Caco-2 (cell line): Measurements from ENCODE around the gene SLC3A2. TPM values are rescaled to one million over a fixed set of nuclear protein-coding genes. Genes with fewer than 3 reads are reported as not detected.

ENCODE experiments used
- BruUV-seq: library from RNA; stranded (reverse); fragments of 400-500 nt; replicated peaks from 2 replicates; lab custom pipeline; 2021; lab: Mats Ljungman, UMichigan
- CTCF ChIA-PET: fragments of 300-600 bp; sonication (Branson Sonifier 250); formaldehyde crosslinking; loops from one replicate; lab custom pipeline; 2022; ENCODE audit warnings: antibody characterized with exemption; lab: Charles Lee
- POLR2A ChIA-PET: fragments of 300-600 bp; sonication (Branson Sonifier 250); formaldehyde crosslinking; loops from one replicate; lab custom pipeline; 2022; ENCODE audit warnings: antibody characterized with exemption; lab: Charles Lee
- DNase-seq, 2 experiments: peaks; one replicate each; pipeline versions ENCODE4 v3.0.0 to v3.0.0-alpha.2; 2020 to 2022
- H3K27me3 ChIP-seq: replicated peaks from 2 replicates; pipeline ENCODE4 v1.6.0; 2011; ENCODE audit warnings: low read length; ENCODE audit not compliant: control insufficient read depth, insufficient read depth
- H3K36me3 ChIP-seq: 2 replicates; pipeline ENCODE4 v1.5.1; 2011; ENCODE audit warnings: low read length; ENCODE audit not compliant: control insufficient read depth, insufficient read depth
- H3K4me1 ChIP-seq: fragments of 250-450 bp; sonication (Bioruptor Pico); 2 replicates; pipeline ENCODE4 v1.5.1; 2020; ENCODE audit warnings: mild to moderate bottlenecking
- H3K4me3 ChIP-seq: 2 replicates; pipeline ENCODE4 v1.5.1; 2011; ENCODE audit warnings: low read depth, mild to moderate bottlenecking, control low read depth, low read length
- H3K9me3 ChIP-seq: fragments of 250-450 bp; sonication (Bioruptor Pico); 2 replicates; pipeline ENCODE4 v1.5.1; 2020; ENCODE audit warnings: mild to moderate bottlenecking, moderate library complexity
- H3K27ac Mint-ChIP-seq: one replicate; pipeline ENCODE4 v1.8.0; 2022; ENCODE audit warnings: mixed read lengths; ENCODE audit not compliant: unreplicated experiment
- H3K27me3 Mint-ChIP-seq: one replicate; pipeline ENCODE4 v1.8.0; 2022; ENCODE audit warnings: mixed read lengths; ENCODE audit not compliant: insufficient read depth, unreplicated experiment
- H3K36me3 Mint-ChIP-seq: one replicate; pipeline ENCODE4 v1.8.0; 2022; ENCODE audit warnings: mild to moderate bottlenecking, mixed read lengths; ENCODE audit not compliant: insufficient read depth, unreplicated experiment
- H3K4me1 Mint-ChIP-seq: one replicate; pipeline ENCODE4 v1.8.0; 2022; ENCODE audit warnings: low read depth, mixed read lengths; ENCODE audit not compliant: unreplicated experiment
- H3K4me3 Mint-ChIP-seq: one replicate; pipeline ENCODE4 v1.8.0; 2022; ENCODE audit warnings: mild to moderate bottlenecking, moderate library complexity, mixed read lengths; ENCODE audit not compliant: unreplicated experiment
- H3K9me3 Mint-ChIP-seq: one replicate; pipeline ENCODE4 v1.8.0; 2022; ENCODE audit warnings: mixed read lengths; ENCODE audit not compliant: unreplicated experiment
- CTCF ChIP-seq, 2 experiments: fragments of 200-600 bp in 1 of 2; IDR thresholded peaks; 1 replicate in 1 of 2; 2 replicates in 1 of 2; pipeline versions ENCODE4 v1.5.1 to v1.8.0; 2011 to 2022; ENCODE audit warnings: antibody characterized with exemption in 1 of 2, control low read depth in 1 of 2, inconsistent platforms in 1 of 2, low read depth in 1 of 2, low read length in 1 of 2, mild to moderate bottlenecking in 1 of 2, moderate library complexity in 1 of 2; ENCODE audit not compliant: insufficient read depth in 1 of 2, severe bottlenecking in 1 of 2, unreplicated experiment in 1 of 2
- intact Hi-C: fragments of 100-400 bp; cut with micrococcal nuclease; formaldehyde crosslinking; loops from one replicate; pipeline ENCODE4 v1.10.0; 2022; ENCODE audit not compliant: unreplicated experiment
- total RNA-seq: library from RNA; stranded (reverse); gene quantifications from 2 replicates; pipeline ENCODE4 v1.2.3, GENCODE V29; 2022

The SLC3A2 gene
- total RNA-seq, 1 experiment from 2014 or later, result 879 TPM

- Mint-ChIP-seq H3K27me3 (no peaks in the 10 kb centered on the region), H3K27ac (no peak overlapping the region), H3K9me3 (no peaks in the 10 kb centered on the region), H3K36me3 (no peaks in the 10 kb centered on the region), H3K4me3 (no peak overlapping the region), H3K4me1 (peaks cover 11% of the 10 kb centered on the region)
- Histone ChIP-seq H3K9me3 (no peaks in the 10 kb centered on the region), H3K27me3 (no peaks in the 10 kb centered on the region), H3K4me3 (no peak overlapping the region), H3K4me1 (peaks cover 17% of the 10 kb centered on the region), H3K36me3 (no peaks in the 10 kb centered on the region; the same call in 1 of the 2 replicates)
- POLR2A ChIA-PET, result no interaction called here
- CTCF ChIA-PET, result interaction anchor here (1.1 kb wide), 1 partner anchor 57 kb away, joined by 4 read pairs; no protein-coding TSS in a partner anchor
- intact Hi-C loops, result no loop called here
- TF ChIP-seq CTCF (IDR thresholded peaks at IDR 0.05; ENCODE audit: insufficient read depth in 1 of 2, low read depth in 1 of 2, low read length in 1 of 2, severe bottlenecking in 1 of 2, unreplicated experiment in 1 of 2), result no peak
- no TSS peak for BruUV-seq
- no peak for DNase-seq
These were observed 37.3 kb downstream of the SLC3A2 start for GRCh38 chr11:62917906-62918502.

- no peak for DNase-seq
- Histone ChIP-seq H3K36me3 (no peaks in the 10 kb centered on the region; the same call in 1 of the 2 replicates), H3K9me3 (no peaks in the 10 kb centered on the region), H3K4me1 (peaks cover 17% of the 10 kb centered on the region), H3K4me3 (no peak overlapping the region), H3K27me3 (no peaks in the 10 kb centered on the region)
- POLR2A ChIA-PET, result no interaction called here
- no TSS peak for BruUV-seq
- CTCF ChIA-PET, result interaction anchor here (1.1 to 2.5 kb wide), 2 partner anchors 57 to 105 kb away, joined by 4 to 11 read pairs; no protein-coding TSS in a partner anchor
- intact Hi-C loops, result no loop called here
- no peak overlapping the region for H3K27ac Mint-ChIP-seq
- H3K4me1 Mint-ChIP-seq, result peaks cover 11% of the 10 kb centered on the region
- H3K9me3 Mint-ChIP-seq, result no peaks in the 10 kb centered on the region
- H3K36me3 Mint-ChIP-seq, result no peaks in the 10 kb centered on the region
- no peak overlapping the region for H3K4me3 Mint-ChIP-seq
- TF ChIP-seq CTCF (IDR thresholded peaks at IDR 0.05; ENCODE audit: insufficient read depth in 1 of 2, low read depth in 1 of 2, low read length in 1 of 2, severe bottlenecking in 1 of 2, unreplicated experiment in 1 of 2), result no peak
- H3K27me3 Mint-ChIP-seq, result no peaks in the 10 kb centered on the region
These were observed 37.8 kb downstream of the SLC3A2 start for GRCh38 chr11:62918531-62918930.

- Mint-ChIP-seq H3K4me1 (peaks cover 11% of the 10 kb centered on the region), H3K9me3 (no peaks in the 10 kb centered on the region), H3K27ac (peak overlapping the region; percentile 13), H3K36me3 (no peaks in the 10 kb centered on the region), H3K27me3 (no peaks in the 10 kb centered on the region), H3K4me3 (no peak overlapping the region)
- no TSS peak for BruUV-seq
- H3K36me3 ChIP-seq, result no peaks in the 10 kb centered on the region; the same call in 1 of the 2 replicates
- intact Hi-C loops, result no loop called here
- no peak overlapping the region for H3K4me3 ChIP-seq
- H3K9me3 ChIP-seq, result no peaks in the 10 kb centered on the region
- DNase-seq, result no peak
- POLR2A ChIA-PET, result no interaction called here
- H3K4me1 ChIP-seq, result peaks cover 17% of the 10 kb centered on the region
- CTCF ChIA-PET, result interaction anchor here (0.5 to 2.5 kb wide), 4 partner anchors 11 to 190 kb away, joined by 3 to 11 read pairs (median 4); no protein-coding TSS in a partner anchor
- no peak for TF ChIP-seq CTCF (IDR thresholded peaks at IDR 0.05; ENCODE audit: insufficient read depth in 1 of 2, low read depth in 1 of 2, low read length in 1 of 2, severe bottlenecking in 1 of 2, unreplicated experiment in 1 of 2)
- H3K27me3 ChIP-seq, result no peaks in the 10 kb centered on the region
These were observed 38.8 kb downstream of the SLC3A2 start for GRCh38 chr11:62919476-62919875.
